ENCODE data around the gene PMEL.
"Not testable (repeated sequence)": the region's sequence is repeated elsewhere in the genome, so short reads cannot be mapped to it uniquely, and the experiment has no call there.

The PMEL gene

GRCh38 chr12:55995366-55995765 lies 29.5 kb upstream of the PMEL start:
- H3K4me3 ChIP-seq (ENCODE audit: low read depth, low read length) = no peak overlapping the region
- no peak for DNase-seq (ENCODE audit: low read depth)
- TF ChIP-seq, protein P1, sequence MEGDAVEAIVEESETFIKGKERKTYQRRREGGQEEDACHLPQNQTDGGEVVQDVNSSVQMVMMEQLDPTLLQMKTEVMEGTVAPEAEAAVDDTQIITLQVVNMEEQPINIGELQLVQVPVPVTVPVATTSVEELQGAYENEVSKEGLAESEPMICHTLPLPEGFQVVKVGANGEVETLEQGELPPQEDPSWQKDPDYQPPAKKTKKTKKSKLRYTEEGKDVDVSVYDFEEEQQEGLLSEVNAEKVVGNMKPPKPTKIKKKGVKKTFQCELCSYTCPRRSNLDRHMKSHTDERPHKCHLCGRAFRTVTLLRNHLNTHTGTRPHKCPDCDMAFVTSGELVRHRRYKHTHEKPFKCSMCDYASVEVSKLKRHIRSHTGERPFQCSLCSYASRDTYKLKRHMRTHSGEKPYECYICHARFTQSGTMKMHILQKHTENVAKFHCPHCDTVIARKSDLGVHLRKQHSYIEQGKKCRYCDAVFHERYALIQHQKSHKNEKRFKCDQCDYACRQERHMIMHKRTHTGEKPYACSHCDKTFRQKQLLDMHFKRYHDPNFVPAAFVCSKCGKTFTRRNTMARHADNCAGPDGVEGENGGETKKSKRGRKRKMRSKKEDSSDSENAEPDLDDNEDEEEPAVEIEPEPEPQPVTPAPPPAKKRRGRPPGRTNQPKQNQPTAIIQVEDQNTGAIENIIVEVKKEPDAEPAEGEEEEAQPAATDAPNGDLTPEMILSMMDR (IDR thresholded peaks at IDR 0.05; ENCODE audit: low read depth, low read length, missing control alignments) = no peak

DNA sequence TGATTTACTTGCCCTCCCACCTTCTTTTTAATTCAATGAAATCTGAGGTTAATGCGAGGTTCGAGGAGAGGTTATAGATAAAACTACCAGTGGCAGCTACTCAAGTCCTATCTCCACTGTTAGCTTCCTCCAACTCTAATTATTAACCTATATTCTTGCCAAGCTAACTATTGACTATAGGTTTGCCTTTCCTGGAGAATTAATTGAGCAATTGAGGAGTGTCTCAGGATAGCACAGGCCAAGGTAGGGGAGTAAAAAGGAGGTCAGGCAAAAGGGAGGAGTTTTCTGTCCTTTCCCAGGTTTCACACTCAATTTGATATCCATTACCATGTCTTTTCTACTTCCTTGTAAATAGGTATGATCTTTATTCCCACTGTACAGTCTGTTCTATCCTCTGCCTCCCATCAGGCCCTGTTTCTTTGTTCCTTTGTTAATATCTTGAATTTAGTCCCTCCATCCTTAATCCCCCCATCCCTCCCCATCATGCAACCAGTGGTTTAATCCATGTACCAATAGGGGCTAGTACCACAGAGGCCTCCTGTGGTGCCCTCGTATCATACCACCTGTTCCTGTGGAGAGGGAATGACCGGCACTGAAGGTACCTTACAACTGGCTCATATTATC lies 27.5 kb upstream of the PMEL start:
- no peak for DNase-seq (ENCODE audit: low read depth)
- H3K4me3 ChIP-seq (ENCODE audit: low read depth, low read length) = no peak overlapping the region
- TF ChIP-seq, protein P1 (IDR thresholded peaks at IDR 0.05; ENCODE audit: low read depth, low read length, missing control alignments) = no peak

GRCh38 chr12:55991110-55991509 lies 25.3 kb upstream of the PMEL start:
- TF ChIP-seq, protein P1 (IDR thresholded peaks at IDR 0.05; ENCODE audit: low read depth, low read length, missing control alignments) = no peak
- no peak for DNase-seq (ENCODE audit: low read depth)
- H3K4me3 ChIP-seq (ENCODE audit: low read depth, low read length) = no peak overlapping the region

- H3K4me3 ChIP-seq (ENCODE audit: low read depth, low read length); DNase-seq (ENCODE audit: low read depth): not testable (repeated sequence)
Observed at GRCh38 chr12:55985976-55986375, 20.1 kb upstream of the PMEL start.

DNA sequence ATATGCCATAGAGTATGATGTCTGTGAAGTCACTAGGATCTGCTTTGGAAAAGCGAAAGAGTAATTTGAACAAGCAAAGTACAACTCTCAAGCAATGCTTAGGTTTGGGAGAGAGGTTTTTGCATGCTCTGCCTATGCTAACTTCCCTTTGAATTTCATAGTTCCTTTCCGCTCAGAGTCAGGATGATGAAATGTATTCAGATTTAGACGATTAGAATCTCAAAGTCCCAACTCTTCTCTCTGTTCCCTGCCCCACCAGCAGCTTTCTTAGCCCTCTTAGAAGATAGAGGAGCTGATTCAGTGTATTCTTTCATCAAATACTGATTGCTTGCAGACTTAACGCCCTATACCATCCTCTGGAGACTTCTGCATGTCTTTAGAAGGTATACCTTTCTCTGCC lies 19.5 kb upstream of the PMEL start:
- DNase-seq (ENCODE audit: low read depth) = no peak
- TF ChIP-seq, protein P1 (IDR thresholded peaks at IDR 0.05; ENCODE audit: low read depth, low read length, missing control alignments) = no peak

DNA sequence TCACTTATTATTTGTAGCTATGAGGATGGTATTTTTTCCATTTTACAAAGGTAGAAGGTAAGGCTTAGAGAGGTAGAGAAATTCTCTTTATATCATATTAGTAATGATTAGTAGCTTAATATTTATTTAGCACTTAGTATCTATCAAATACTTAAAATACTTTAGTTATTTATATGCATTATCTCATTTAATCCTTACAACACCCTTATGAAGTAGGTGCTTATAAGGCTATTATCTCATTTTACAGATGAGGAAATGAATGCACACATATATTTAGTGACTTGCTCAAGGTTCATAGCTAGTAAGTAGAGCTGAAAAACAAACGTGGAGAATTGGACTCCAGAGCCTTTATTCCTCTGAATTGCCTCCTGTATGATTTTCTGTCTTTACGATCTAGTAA lies 19.0 kb upstream of the PMEL start:
- H3K4me3 ChIP-seq (ENCODE audit: low read depth, low read length) = no peak overlapping the region
- TF ChIP-seq, protein P1 (IDR thresholded peaks at IDR 0.05; ENCODE audit: low read depth, low read length, missing control alignments) = no peak
- DNase-seq (ENCODE audit: low read depth) = no peak

More for the DNA sequence above, 19.5 kb upstream of the PMEL start:
- H3K4me3 ChIP-seq (ENCODE audit: low read depth, low read length) = no peak overlapping the region

GRCh38 chr12:55983232-55983842 lies 17.5 kb upstream of the PMEL start:
- no peak overlapping the region for H3K4me3 ChIP-seq (ENCODE audit: low read depth, low read length)
- TF ChIP-seq, protein P1 (IDR thresholded peaks at IDR 0.05; ENCODE audit: low read depth, low read length, missing control alignments) = no peak
- no peak for DNase-seq (ENCODE audit: low read depth)
